Adrenal gland (tissue), 12 donors: ENCODE results near the gene HRH2. TPM values are rescaled to one million over a fixed set of nuclear protein-coding genes. Genes with fewer than 3 reads are reported as not detected.

ENCODE experiments used
- DNase-seq, 7 donors: peaks; one replicate each; pipeline ENCODE4 v3.0.0-alpha.2; 2019 to 2020
- H3K27ac ChIP-seq, 5 donors: fragments of 200-600 bp; sonication (generic) in 4 of 5; 1 replicate in 3 of 5; 2 replicates in 2 of 5; pipeline versions ENCODE4 v1.5.1 to v1.8.0; 2016 to 2020; ENCODE audit warnings: mild to moderate bottlenecking in 1 of 5
- H3K27me3 ChIP-seq: fragments of 200-600 bp; 2 replicates; pipeline ENCODE4 v1.8.0; 2021
- H3K36me3 ChIP-seq, 2 donors: fragments of 200-600 bp; replicated peaks in 1 of 2; 1 replicate in 1 of 2; 2 replicates in 1 of 2; pipeline versions ENCODE4 v1.5.1 to v1.8.0; 2018 to 2022
- H3K4me1 ChIP-seq, 2 donors: fragments of 200-600 bp; replicated peaks in 1 of 2; 1 replicate in 1 of 2; 2 replicates in 1 of 2; pipeline versions ENCODE4 v1.5.1 to v1.8.0; 2018 to 2021
- H3K4me3 ChIP-seq, 4 donors: fragments of 200-600 bp; sonication (generic) in 3 of 4; one replicate each; pipeline ENCODE4 v1.5.1; 2016 to 2018
- H3K9me3 ChIP-seq, 3 donors: fragments of 200-600 bp; sonication (generic) in 1 of 3; replicated peaks in 1 of 3; 1 replicate in 2 of 3; 2 replicates in 1 of 3; pipeline versions ENCODE4 v1.5.1 to v1.8.0; 2016 to 2021
- CTCF ChIP-seq, 6 experiments: fragments of 450-650 bp in 4 of 6; fragments of 200-600 bp in 2 of 6; sonication (generic) in 1 of 6; IDR thresholded peaks; 1 replicate in 5 of 6; 2 replicates in 1 of 6; pipeline versions ENCODE4 v1.5.1 to v1.8.0; 2016 to 2021; ENCODE audit warnings: antibody characterized with exemption in 6 of 6, mild to moderate bottlenecking in 2 of 6, moderate library complexity in 1 of 6
- POLR2A ChIP-seq, 2 donors: fragments of 450-650 bp; IDR thresholded peaks; one replicate each; pipeline ENCODE4 v1.6.1; 2017; ENCODE audit warnings: antibody characterized with exemption in 2 of 2, mild to moderate bottlenecking in 2 of 2, moderate library complexity in 1 of 2
- WGBS, 4 donors: extraction: QIAGEN DNeasy Blood & Tissue Kit in 2 of 4; methylation state at CpG; one replicate each; pipeline versions ENCODE4 v1.1.5 to v1.1.7; 2013 to 2017; 5-methylcytosine and 5-hydroxymethylcytosine counted together
- intact Hi-C, 2 donors: fragments of 100-400 bp; cut with DNase I; formaldehyde crosslinking; loops; one replicate each; pipeline versions ENCODE4 v1.14.1 to v1.15.0; 2022 to 2023
- polyA plus RNA-seq, 3 donors: library from polyadenylated mRNA; stranded (reverse); fragments of 200-250 nt in 2 of 3; fragments of 350-450 nt in 1 of 3; fragmentation: Illumina TruSeq in 1 of 3; extraction: RNeasy Lipid Tissue Mini Kit (QIAGEN cat#74804) in 1 of 3; gene quantifications; one replicate each; pipeline ENCODE4 v1.2.3, GENCODE V29; 2013 to 2014
- total RNA-seq, 9 donors: library from RNA; depleted of rRNA in 4 of 9; stranded (reverse); fragments of >200 nt in 4 of 9; fragments of 120-200 nt in 1 of 9; fragmentation: NEBNext Ultra II Directional in 1 of 9; extraction: Animal tissue kit (Norgen Biotek cat#: 25700) in 1 of 9; gene quantifications; one replicate each; pipeline versions ENCODE4 v1.1.0 to v1.2.4, GENCODE V29; 2013 to 2023
- donor health status: healthy with polysubstance abuse.
- donor health status: Bipolar disorder and iron deficiency.
- donor health status: DM: yes; HTN: yes; CAD: no.
- donor health status: DM: no; HTN: no; CAD: no.
- donor health status: DM: no; HTN: no; CAD: no.
- donor health status: DM: yes; HTN: yes; CAD: no.

Gene HRH2
- total and polyA plus RNA-seq, 12 donors: 0.22 to 7.3 (median 3.1) TPM

GRCh38 chr5:175682664-175683063, 24.8 kb downstream of the HRH2 start:
- WGBS, 4 donors: 85 to 96% (median 89%) methylated on average over 8 of the region's 8 CpGs
- no peak overlapping the region for H3K4me3 ChIP-seq
- no peak for DNase-seq
- H3K9me3 ChIP-seq: no peaks in the 10 kb centered on the region
- H3K36me3 ChIP-seq: no peaks in the 10 kb centered on the region
- H3K27me3 ChIP-seq: no peaks in the 10 kb centered on the region
- H3K4me1 ChIP-seq: no peaks in the 10 kb centered on the region
- no peak overlapping the region for H3K27ac ChIP-seq
- intact Hi-C loops: no loop called here
- no peak for TF ChIP-seq CTCF (IDR thresholded peaks at IDR 0.05)
- no peak for TF ChIP-seq POLR2A (IDR thresholded peaks at IDR 0.05)

- intact Hi-C loops: no loop called here
- H3K27me3 ChIP-seq: no peaks in the 10 kb centered on the region
- DNase-seq: no peak
- 89 to 94% (median 93%) methylated on average over 15 of the region's 15 CpGs for WGBS, 4 donors
- TF ChIP-seq POLR2A (IDR thresholded peaks at IDR 0.05) (no peak), CTCF (IDR thresholded peaks at IDR 0.05) (no peak)
- no peak overlapping the region for H3K27ac ChIP-seq
- H3K9me3 ChIP-seq: no peaks in the 10 kb centered on the region
- no peaks in the 10 kb centered on the region for H3K4me1 ChIP-seq
- H3K4me3 ChIP-seq: no peak overlapping the region
- no peaks in the 10 kb centered on the region for H3K36me3 ChIP-seq
Observed at GRCh38 chr5:175683231-175683630, 25.4 kb downstream of the HRH2 start.

GRCh38 chr5:175683921-175684320, 26.1 kb downstream of the HRH2 start:
- WGBS, 4 donors: 89 to 91% (median 89%) methylated on average over 13 of the region's 13 CpGs; no CpG with 5 or more reads in 1 of the 4 donors
- no peaks in the 10 kb centered on the region for H3K9me3 ChIP-seq
- no peaks in the 10 kb centered on the region for H3K27me3 ChIP-seq
- H3K4me1 ChIP-seq: no peaks in the 10 kb centered on the region
- no peak overlapping the region for H3K4me3 ChIP-seq
- TF ChIP-seq CTCF (IDR thresholded peaks at IDR 0.05): no peak
- no peak for DNase-seq
- intact Hi-C loops: no loop called here
- H3K27ac ChIP-seq: no peak overlapping the region
- no peaks in the 10 kb centered on the region for H3K36me3 ChIP-seq

- H3K27me3 ChIP-seq: no peaks in the 10 kb centered on the region
- 79 to 85% (median 82%) methylated on average over 5 of the region's 5 CpGs for WGBS, 4 donors
- H3K36me3 ChIP-seq: no peaks in the 10 kb centered on the region
- H3K4me3 ChIP-seq: no peak overlapping the region
- no peak overlapping the region for H3K27ac ChIP-seq
- no peaks in the 10 kb centered on the region for H3K4me1 ChIP-seq
- no peaks in the 10 kb centered on the region for H3K9me3 ChIP-seq
- intact Hi-C loops: no loop called here
- no peak for TF ChIP-seq POLR2A (IDR thresholded peaks at IDR 0.05)
- no peak for TF ChIP-seq CTCF (IDR thresholded peaks at IDR 0.05)
- DNase-seq: no peak
Observed at GRCh38 chr5:175684931-175685330, 27.1 kb downstream of the HRH2 start.
